Upper lobe of left lung (tissue), 4 donors: ENCODE measurements around the gene OGN.

Source experiments
- POLR2A ChIP-seq, 4 donors: fragments of 450-650 bp; IDR thresholded peaks; one replicate each; pipeline ENCODE4 v1.5.1; 2016 to 2017; ENCODE audit warnings: antibody characterized with exemption in 4 of 4, mild to moderate bottlenecking in 2 of 4
- TF ChIP-seq, protein P1 (sequence below), 6 experiments: fragments of 450-650 bp in 4 of 6; fragments of 200-600 bp in 2 of 6; sonication (generic) in 2 of 6; IDR thresholded peaks; one replicate each; pipeline ENCODE4 v1.5.1; 2016 to 2019; ENCODE audit warnings: antibody characterized with exemption in 6 of 6

DNA sequence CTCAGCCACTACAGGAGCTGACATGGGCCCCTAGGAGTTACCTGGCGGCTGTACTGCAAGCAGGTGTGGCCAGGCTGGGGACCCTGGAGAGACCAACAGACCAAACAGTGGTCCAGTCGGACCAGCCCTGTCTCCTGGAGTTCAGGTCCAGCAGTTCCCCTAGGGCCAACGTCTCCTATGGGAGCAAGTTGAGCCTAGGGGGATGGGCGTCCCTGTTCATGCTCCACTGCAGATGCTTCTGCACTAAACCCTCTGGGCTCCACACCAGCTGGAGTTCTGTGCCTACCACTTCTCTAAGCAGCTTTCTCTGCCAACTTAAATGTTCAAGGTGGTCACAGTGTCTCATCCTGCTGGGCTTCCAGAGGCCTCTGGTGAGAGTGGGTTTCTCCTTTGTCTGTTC lies 40.5 kb upstream of the OGN start:
- TF ChIP-seq, protein P1, sequence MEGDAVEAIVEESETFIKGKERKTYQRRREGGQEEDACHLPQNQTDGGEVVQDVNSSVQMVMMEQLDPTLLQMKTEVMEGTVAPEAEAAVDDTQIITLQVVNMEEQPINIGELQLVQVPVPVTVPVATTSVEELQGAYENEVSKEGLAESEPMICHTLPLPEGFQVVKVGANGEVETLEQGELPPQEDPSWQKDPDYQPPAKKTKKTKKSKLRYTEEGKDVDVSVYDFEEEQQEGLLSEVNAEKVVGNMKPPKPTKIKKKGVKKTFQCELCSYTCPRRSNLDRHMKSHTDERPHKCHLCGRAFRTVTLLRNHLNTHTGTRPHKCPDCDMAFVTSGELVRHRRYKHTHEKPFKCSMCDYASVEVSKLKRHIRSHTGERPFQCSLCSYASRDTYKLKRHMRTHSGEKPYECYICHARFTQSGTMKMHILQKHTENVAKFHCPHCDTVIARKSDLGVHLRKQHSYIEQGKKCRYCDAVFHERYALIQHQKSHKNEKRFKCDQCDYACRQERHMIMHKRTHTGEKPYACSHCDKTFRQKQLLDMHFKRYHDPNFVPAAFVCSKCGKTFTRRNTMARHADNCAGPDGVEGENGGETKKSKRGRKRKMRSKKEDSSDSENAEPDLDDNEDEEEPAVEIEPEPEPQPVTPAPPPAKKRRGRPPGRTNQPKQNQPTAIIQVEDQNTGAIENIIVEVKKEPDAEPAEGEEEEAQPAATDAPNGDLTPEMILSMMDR (IDR thresholded peaks at IDR 0.05), result no peak
- no peak for TF ChIP-seq POLR2A (IDR thresholded peaks at IDR 0.05)
